DND-41 (cell line): Measurements from ENCODE around the gene TBC1D20.

ENCODE experiments used
- CTCF ChIP-seq: IDR thresholded peaks from 2 replicates; pipeline ENCODE4 v1.5.1; 2012; ENCODE audit warnings: borderline replicate concordance, low read length, moderate library complexity, mild to moderate bottlenecking; ENCODE audit not compliant: poor library complexity, severe bottlenecking; ENCODE audit errors: extremely low read depth
- EZH2 ChIP-seq: IDR thresholded peaks from 3 replicates; pipeline ENCODE4 v1.6.1; 2012; ENCODE audit warnings: borderline replicate concordance, low read depth, mild to moderate bottlenecking, moderate library complexity, low read length, inconsistent platforms; ENCODE audit not compliant: severe bottlenecking

- TF ChIP-seq CTCF (no peak), EZH2 (no peak)
These were observed 53.3 kb downstream of the TBC1D20 start for GRCh38 chr20:408843-409696.
